Measurements from ENCODE around the gene F8A3.

DNA sequence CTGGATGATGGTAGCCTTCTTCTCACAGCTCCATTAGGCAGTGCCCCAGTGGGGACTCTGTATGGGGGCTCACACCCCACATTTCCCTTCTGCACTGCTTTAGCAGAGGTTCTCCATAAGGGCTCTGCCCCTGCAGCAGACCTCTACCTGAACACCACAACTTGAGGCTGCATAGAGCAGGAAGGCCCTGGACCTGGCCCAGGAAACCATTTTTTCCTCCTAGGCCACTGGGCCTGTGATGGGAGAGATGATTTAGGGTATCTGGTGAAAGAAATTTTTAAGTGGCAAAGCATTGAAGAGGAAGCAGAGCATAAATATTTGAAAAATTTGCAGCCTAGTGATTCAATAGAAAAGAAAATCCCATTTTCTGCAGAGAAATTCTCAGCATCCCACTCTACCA is 17.3 kb downstream of the F8A3 start:
- TF ChIP-seq EZH2phosphoT487 (IDR thresholded peaks at IDR 0.05; ENCODE audit: insufficient read depth, low read depth) (no peak), EZH2 (IDR thresholded peaks at IDR 0.05; ENCODE audit: insufficient read depth, poor library complexity, severe bottlenecking) (no peak)

Data from GM23248 (cell line).